ENCODE data around the gene PIP5K1B.

PIP5K1B gene

GRCh38 chr9:68869022-68869421, 164.0 kb downstream of the PIP5K1B start:
- no peak for TF ChIP-seq SIN3A (IDR thresholded peaks at IDR 0.05; ENCODE audit: borderline replicate concordance, insufficient read depth, low read length)
- TF ChIP-seq FOXP2 (optimal IDR thresholded peaks at IDR 0.05; ENCODE audit: borderline replicate concordance, extremely low read depth, extremely low read length, insufficient read depth): no peak
- TF ChIP-seq, protein P1, sequence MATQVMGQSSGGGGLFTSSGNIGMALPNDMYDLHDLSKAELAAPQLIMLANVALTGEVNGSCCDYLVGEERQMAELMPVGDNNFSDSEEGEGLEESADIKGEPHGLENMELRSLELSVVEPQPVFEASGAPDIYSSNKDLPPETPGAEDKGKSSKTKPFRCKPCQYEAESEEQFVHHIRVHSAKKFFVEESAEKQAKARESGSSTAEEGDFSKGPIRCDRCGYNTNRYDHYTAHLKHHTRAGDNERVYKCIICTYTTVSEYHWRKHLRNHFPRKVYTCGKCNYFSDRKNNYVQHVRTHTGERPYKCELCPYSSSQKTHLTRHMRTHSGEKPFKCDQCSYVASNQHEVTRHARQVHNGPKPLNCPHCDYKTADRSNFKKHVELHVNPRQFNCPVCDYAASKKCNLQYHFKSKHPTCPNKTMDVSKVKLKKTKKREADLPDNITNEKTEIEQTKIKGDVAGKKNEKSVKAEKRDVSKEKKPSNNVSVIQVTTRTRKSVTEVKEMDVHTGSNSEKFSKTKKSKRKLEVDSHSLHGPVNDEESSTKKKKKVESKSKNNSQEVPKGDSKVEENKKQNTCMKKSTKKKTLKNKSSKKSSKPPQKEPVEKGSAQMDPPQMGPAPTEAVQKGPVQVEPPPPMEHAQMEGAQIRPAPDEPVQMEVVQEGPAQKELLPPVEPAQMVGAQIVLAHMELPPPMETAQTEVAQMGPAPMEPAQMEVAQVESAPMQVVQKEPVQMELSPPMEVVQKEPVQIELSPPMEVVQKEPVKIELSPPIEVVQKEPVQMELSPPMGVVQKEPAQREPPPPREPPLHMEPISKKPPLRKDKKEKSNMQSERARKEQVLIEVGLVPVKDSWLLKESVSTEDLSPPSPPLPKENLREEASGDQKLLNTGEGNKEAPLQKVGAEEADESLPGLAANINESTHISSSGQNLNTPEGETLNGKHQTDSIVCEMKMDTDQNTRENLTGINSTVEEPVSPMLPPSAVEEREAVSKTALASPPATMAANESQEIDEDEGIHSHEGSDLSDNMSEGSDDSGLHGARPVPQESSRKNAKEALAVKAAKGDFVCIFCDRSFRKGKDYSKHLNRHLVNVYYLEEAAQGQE (IDR thresholded peaks at IDR 0.05; ENCODE audit: insufficient read depth in 1 of 2, low read depth in 2 of 2, low read length in 2 of 2): no peak
- TF ChIP-seq TAF1 (IDR thresholded peaks at IDR 0.05; ENCODE audit: borderline replicate concordance, insufficient read depth, low read length): no peak
- no peak for TF ChIP-seq POLR2AphosphoS5 (IDR thresholded peaks at IDR 0.05; ENCODE audit: low read depth, low read length)

GRCh38 chr9:68870086-68870485, 165.0 kb downstream of the PIP5K1B start:
- no peak for TF ChIP-seq TAF1 (IDR thresholded peaks at IDR 0.05; ENCODE audit: borderline replicate concordance, insufficient read depth, low read length)
- TF ChIP-seq, protein P1 (IDR thresholded peaks at IDR 0.05; ENCODE audit: insufficient read depth in 1 of 2, low read depth in 2 of 2, low read length in 2 of 2): no peak

DNA sequence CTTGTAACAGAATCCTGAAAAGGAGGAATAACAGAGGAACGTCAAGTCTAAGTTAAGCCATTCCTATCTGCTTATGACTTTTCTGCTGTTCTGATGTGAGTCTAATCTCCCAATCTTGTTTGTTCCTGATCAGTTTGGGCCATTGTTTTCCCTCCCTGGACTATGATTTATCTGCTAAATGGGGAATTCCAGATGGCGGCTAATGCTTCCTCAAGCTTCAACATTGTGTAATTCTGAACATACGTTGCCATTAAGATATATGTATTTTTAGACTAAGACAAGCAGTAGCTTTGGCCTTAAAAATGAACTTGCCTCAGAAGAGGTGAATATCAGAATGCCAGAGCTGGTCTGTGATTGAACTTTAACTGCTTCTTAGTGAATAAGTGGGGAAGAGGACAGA, 166.2 kb downstream of the PIP5K1B start:
- TF ChIP-seq FOXP2 (optimal IDR thresholded peaks at IDR 0.05; ENCODE audit: borderline replicate concordance, extremely low read depth, extremely low read length, insufficient read depth): no peak
- no peak for TF ChIP-seq POLR2AphosphoS5 (IDR thresholded peaks at IDR 0.05; ENCODE audit: low read depth, low read length)
- TF ChIP-seq, protein P1 (IDR thresholded peaks at IDR 0.05; ENCODE audit: insufficient read depth in 1 of 2, low read depth in 2 of 2, low read length in 2 of 2): no peak
- TF ChIP-seq TAF1 (IDR thresholded peaks at IDR 0.05; ENCODE audit: borderline replicate concordance, insufficient read depth, low read length): no peak
- TF ChIP-seq SIN3A (IDR thresholded peaks at IDR 0.05; ENCODE audit: borderline replicate concordance, insufficient read depth, low read length): no peak

GRCh38 chr9:68872026-68872501, 167.0 kb downstream of the PIP5K1B start:
- TF ChIP-seq, protein P1 (IDR thresholded peaks at IDR 0.05; ENCODE audit: insufficient read depth in 1 of 2, low read depth in 2 of 2, low read length in 2 of 2): no peak
- TF ChIP-seq FOXP2 (optimal IDR thresholded peaks at IDR 0.05; ENCODE audit: borderline replicate concordance, extremely low read depth, extremely low read length, insufficient read depth) (no peak), TAF1 (IDR thresholded peaks at IDR 0.05; ENCODE audit: borderline replicate concordance, insufficient read depth, low read length) (no peak), SIN3A (IDR thresholded peaks at IDR 0.05; ENCODE audit: borderline replicate concordance, insufficient read depth, low read length) (no peak), POLR2AphosphoS5 (IDR thresholded peaks at IDR 0.05; ENCODE audit: low read depth, low read length) (no peak)

DNA sequence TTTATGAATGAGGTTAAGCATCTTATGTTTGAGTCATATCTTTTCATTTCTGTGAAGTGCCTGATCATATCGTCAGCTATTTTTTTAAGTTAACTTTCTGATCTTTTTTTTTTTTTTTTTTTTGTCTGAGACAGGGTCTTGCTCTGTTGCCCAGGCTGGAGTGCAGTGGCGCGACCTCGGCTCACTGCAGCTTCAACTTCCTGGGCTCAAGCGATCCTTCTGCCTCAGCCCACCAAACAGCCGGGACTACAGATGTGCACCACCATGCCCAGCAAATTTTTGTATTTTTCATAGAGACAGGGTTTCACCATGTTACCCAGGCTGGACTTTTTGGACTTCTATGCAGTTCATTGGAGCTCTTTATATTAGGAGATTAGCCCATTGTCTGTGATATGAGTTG, 168.1 kb downstream of the PIP5K1B start:
- TF ChIP-seq FOXP2 (optimal IDR thresholded peaks at IDR 0.05; ENCODE audit: borderline replicate concordance, extremely low read depth, extremely low read length, insufficient read depth): no peak
- TF ChIP-seq SIN3A (IDR thresholded peaks at IDR 0.05; ENCODE audit: borderline replicate concordance, insufficient read depth, low read length): no peak
- TF ChIP-seq, protein P1 (IDR thresholded peaks at IDR 0.05; ENCODE audit: insufficient read depth in 1 of 2, low read depth in 2 of 2, low read length in 2 of 2): no peak
- TF ChIP-seq TAF1 (IDR thresholded peaks at IDR 0.05; ENCODE audit: borderline replicate concordance, insufficient read depth, low read length): no peak
- no peak for TF ChIP-seq POLR2AphosphoS5 (IDR thresholded peaks at IDR 0.05; ENCODE audit: low read depth, low read length)

Data from PFSK-1 (cell line).